Epidermal melanocyte (primary cell): ENCODE results near the gene ESYT2.

Experiments
- DNase-seq: peaks from one replicate; pipeline ENCODE4 v3.0.0; 2011; ENCODE audit warnings: low spot score; ENCODE audit not compliant: insufficient read length

The ESYT2 gene

GRCh38 chr7:158745057-158745715 is 84.1 kb downstream of the ESYT2 start:
- DNase-seq, result no peak

GRCh38 chr7:158744070-158744469 is 85.2 kb downstream of the ESYT2 start:
- no peak for DNase-seq

GRCh38 chr7:158743219-158743618 is 86.1 kb downstream of the ESYT2 start:
- no peak for DNase-seq

GRCh38 chr7:158742065-158742821 is 87.1 kb downstream of the ESYT2 start:
- no peak for DNase-seq

- no peak for DNase-seq
Measured at GRCh38 chr7:158741294-158741666, 88.0 kb downstream of the ESYT2 start.

- DNase-seq, result no peak
Measured at GRCh38 chr7:158740657-158741293, 88.5 kb downstream of the ESYT2 start.

- DNase-seq, result no peak
Measured at GRCh38 chr7:158740013-158740656, 89.2 kb downstream of the ESYT2 start.

GRCh38 chr7:158738841-158739240 is 90.5 kb downstream of the ESYT2 start:
- DNase-seq, result no peak

GRCh38 chr7:158737064-158737695 is 92.1 kb downstream of the ESYT2 start:
- no peak for DNase-seq

GRCh38 chr7:158735935-158736334 is 93.4 kb downstream of the ESYT2 start:
- DNase-seq, result no peak

- DNase-seq, result no peak
Measured at GRCh38 chr7:158734861-158735260, 94.4 kb downstream of the ESYT2 start.

GRCh38 chr7:158733775-158734494 is 95.4 kb downstream of the ESYT2 start:
- DNase-seq, result no peak

GRCh38 chr7:158733220-158733519 is 96.1 kb downstream of the ESYT2 start:
- DNase-seq, result no peak

GRCh38 chr7:158732494-158733219 is 96.7 kb downstream of the ESYT2 start:
- no peak for DNase-seq

GRCh38 chr7:158731761-158732160 is 97.5 kb downstream of the ESYT2 start:
- no peak for DNase-seq

- no peak for DNase-seq
Measured at GRCh38 chr7:158730383-158731346, 98.6 kb downstream of the ESYT2 start.

- no peak for DNase-seq
Measured at GRCh38 chr7:158729646-158730382, 99.5 kb downstream of the ESYT2 start.

- DNase-seq, result no peak
Measured at GRCh38 chr7:158728911-158729645, 100.2 kb downstream of the ESYT2 start.
